Measurements from ENCODE around the gene DNAJC4.

GRCh38 chr11:64229090-64229743 is 1.1 kb upstream of the DNAJC4 start:
- no peak for TF ChIP-seq CTCF (IDR thresholded peaks at IDR 0.05; ENCODE audit: poor library complexity, severe bottlenecking)
- TF ChIP-seq POLR2AphosphoS5 (IDR thresholded peaks at IDR 0.05), result no peak
- no peak for TF ChIP-seq MXI1 (conservative IDR thresholded peaks at IDR 0.05; ENCODE audit: poor library complexity, severe bottlenecking)
- TF ChIP-seq, protein P1, sequence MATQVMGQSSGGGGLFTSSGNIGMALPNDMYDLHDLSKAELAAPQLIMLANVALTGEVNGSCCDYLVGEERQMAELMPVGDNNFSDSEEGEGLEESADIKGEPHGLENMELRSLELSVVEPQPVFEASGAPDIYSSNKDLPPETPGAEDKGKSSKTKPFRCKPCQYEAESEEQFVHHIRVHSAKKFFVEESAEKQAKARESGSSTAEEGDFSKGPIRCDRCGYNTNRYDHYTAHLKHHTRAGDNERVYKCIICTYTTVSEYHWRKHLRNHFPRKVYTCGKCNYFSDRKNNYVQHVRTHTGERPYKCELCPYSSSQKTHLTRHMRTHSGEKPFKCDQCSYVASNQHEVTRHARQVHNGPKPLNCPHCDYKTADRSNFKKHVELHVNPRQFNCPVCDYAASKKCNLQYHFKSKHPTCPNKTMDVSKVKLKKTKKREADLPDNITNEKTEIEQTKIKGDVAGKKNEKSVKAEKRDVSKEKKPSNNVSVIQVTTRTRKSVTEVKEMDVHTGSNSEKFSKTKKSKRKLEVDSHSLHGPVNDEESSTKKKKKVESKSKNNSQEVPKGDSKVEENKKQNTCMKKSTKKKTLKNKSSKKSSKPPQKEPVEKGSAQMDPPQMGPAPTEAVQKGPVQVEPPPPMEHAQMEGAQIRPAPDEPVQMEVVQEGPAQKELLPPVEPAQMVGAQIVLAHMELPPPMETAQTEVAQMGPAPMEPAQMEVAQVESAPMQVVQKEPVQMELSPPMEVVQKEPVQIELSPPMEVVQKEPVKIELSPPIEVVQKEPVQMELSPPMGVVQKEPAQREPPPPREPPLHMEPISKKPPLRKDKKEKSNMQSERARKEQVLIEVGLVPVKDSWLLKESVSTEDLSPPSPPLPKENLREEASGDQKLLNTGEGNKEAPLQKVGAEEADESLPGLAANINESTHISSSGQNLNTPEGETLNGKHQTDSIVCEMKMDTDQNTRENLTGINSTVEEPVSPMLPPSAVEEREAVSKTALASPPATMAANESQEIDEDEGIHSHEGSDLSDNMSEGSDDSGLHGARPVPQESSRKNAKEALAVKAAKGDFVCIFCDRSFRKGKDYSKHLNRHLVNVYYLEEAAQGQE (IDR thresholded peaks at IDR 0.05; ENCODE audit: borderline replicate concordance), result no peak

All from neural cell (in vitro differentiated cells).